SK-N-SH treated with all-trans-retinoic acid at 6 μM for 48 hours (cell line): ENCODE data around the gene STAB2.

ENCODE experiments used
- CSDC2 ChIP-seq: fragments of 250-450 bp; sonication (Bioruptor Pico); IDR thresholded peaks from 2 replicates; pipeline ENCODE4 v1.5.0; 2020; ENCODE audit warnings: mild to moderate bottlenecking, moderate library complexity
- GLIS3 ChIP-seq: fragments of 250-450 bp; sonication (Bioruptor Pico); IDR thresholded peaks from 2 replicates; pipeline ENCODE4 v1.5.0; 2020; ENCODE audit warnings: mild to moderate bottlenecking, moderate library complexity
- PATZ1 ChIP-seq: fragments of 250-450 bp; sonication (Bioruptor Pico); IDR thresholded peaks from 2 replicates; pipeline ENCODE4 v1.8.0; 2020; ENCODE audit warnings: mild to moderate bottlenecking, moderate library complexity, borderline replicate concordance
- PPARA ChIP-seq: fragments of 250-450 bp; sonication (Bioruptor Pico); IDR thresholded peaks from 2 replicates; pipeline ENCODE4 v1.5.0; 2020; ENCODE audit warnings: mild to moderate bottlenecking, borderline replicate concordance
- RARB ChIP-seq: fragments of 250-450 bp; sonication (Bioruptor Pico); IDR thresholded peaks from 2 replicates; pipeline ENCODE4 v1.8.0; 2021; ENCODE audit warnings: mild to moderate bottlenecking, moderate library complexity
- SNAI2 ChIP-seq: fragments of 250-450 bp; sonication (Bioruptor Pico); IDR thresholded peaks from 2 replicates; pipeline ENCODE4 v1.5.0; 2020; ENCODE audit warnings: mild to moderate bottlenecking, moderate library complexity
- TCF4 ChIP-seq: fragments of 250-450 bp; sonication (Bioruptor Pico); IDR thresholded peaks from 2 replicates; pipeline ENCODE4 v1.8.0; 2021; ENCODE audit warnings: mild to moderate bottlenecking, moderate library complexity, borderline replicate concordance
- ZFP3 ChIP-seq: fragments of 250-450 bp; sonication (Bioruptor Pico); IDR thresholded peaks from 2 replicates; pipeline ENCODE4 v1.5.0; 2020; ENCODE audit warnings: mild to moderate bottlenecking, moderate library complexity
- ZNF565 ChIP-seq: fragments of 450-650 bp; formaldehyde crosslinking; conservative IDR thresholded peaks from 2 replicates; pipeline ENCODE4 v1.5.0; 2020; ENCODE audit warnings: low read depth, mild to moderate bottlenecking, moderate library complexity
- ZNF70 ChIP-seq: fragments of 450-650 bp; formaldehyde crosslinking; IDR thresholded peaks from 2 replicates; pipeline ENCODE4 v1.5.0; 2020; ENCODE audit warnings: mild to moderate bottlenecking, moderate library complexity
- ZNF8 ChIP-seq: fragments of 450-650 bp; formaldehyde crosslinking; IDR thresholded peaks from 2 replicates; pipeline ENCODE4 v1.5.0; 2020; ENCODE audit warnings: mild to moderate bottlenecking, moderate library complexity
- TF ChIP-seq, protein P1 (sequence below): fragments of 250-450 bp; sonication (Bioruptor Pico); IDR thresholded peaks from 2 replicates; pipeline ENCODE4 v1.5.1; 2021; ENCODE audit warnings: mild to moderate bottlenecking, moderate library complexity

DNA sequence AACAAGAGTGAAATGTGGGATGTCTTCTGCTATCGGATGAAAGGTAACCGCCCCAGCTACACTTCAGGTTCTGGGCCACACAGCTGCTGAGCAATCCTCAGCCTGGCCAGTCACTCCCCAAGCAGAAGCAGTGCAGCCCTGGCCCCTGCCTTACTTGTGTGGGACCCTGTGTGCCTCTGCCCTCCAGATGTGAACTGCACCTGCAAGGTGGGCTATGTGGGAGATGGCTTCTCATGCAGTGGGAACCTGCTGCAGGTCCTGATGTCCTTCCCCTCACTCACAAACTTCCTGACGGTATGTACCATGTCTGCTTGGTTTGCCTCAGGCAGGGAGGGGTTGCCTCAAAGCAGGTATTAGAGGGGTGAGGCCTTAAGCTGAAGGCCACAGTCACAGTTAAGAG is 168.4 kb downstream of the STAB2 start:
- no peak for TF ChIP-seq ZNF70 (CRISPR knock-in tag)
- TF ChIP-seq CSDC2 (CRISPR knock-in tag), result no peak
- TF ChIP-seq PPARA (CRISPR knock-in tag), result no peak
- no peak for TF ChIP-seq SNAI2 (CRISPR knock-in tag)
- no peak for TF ChIP-seq ZNF565
- no peak for TF ChIP-seq GLIS3 (CRISPR knock-in tag)
- TF ChIP-seq TCF4 (CRISPR knock-in tag), result no peak
- no peak for TF ChIP-seq PATZ1
- TF ChIP-seq ZFP3, result no peak
- TF ChIP-seq RARB (CRISPR knock-in tag), result no peak
- no peak for TF ChIP-seq ZNF8 (CRISPR knock-in tag)
- TF ChIP-seq, protein P1, sequence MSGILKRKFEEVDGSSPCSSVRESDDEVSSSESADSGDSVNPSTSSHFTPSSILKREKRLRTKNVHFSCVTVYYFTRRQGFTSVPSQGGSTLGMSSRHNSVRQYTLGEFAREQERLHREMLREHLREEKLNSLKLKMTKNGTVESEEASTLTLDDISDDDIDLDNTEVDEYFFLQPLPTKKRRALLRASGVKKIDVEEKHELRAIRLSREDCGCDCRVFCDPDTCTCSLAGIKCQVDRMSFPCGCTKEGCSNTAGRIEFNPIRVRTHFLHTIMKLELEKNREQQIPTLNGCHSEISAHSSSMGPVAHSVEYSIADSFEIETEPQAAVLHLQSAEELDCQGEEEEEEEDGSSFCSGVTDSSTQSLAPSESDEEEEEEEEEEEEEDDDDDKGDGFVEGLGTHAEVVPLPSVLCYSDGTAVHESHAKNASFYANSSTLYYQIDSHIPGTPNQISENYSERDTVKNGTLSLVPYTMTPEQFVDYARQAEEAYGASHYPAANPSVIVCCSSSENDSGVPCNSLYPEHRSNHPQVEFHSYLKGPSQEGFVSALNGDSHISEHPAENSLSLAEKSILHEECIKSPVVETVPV (CRISPR knock-in tag), result no peak
